Measurements from ENCODE around the gene LRRC17.

DNA sequence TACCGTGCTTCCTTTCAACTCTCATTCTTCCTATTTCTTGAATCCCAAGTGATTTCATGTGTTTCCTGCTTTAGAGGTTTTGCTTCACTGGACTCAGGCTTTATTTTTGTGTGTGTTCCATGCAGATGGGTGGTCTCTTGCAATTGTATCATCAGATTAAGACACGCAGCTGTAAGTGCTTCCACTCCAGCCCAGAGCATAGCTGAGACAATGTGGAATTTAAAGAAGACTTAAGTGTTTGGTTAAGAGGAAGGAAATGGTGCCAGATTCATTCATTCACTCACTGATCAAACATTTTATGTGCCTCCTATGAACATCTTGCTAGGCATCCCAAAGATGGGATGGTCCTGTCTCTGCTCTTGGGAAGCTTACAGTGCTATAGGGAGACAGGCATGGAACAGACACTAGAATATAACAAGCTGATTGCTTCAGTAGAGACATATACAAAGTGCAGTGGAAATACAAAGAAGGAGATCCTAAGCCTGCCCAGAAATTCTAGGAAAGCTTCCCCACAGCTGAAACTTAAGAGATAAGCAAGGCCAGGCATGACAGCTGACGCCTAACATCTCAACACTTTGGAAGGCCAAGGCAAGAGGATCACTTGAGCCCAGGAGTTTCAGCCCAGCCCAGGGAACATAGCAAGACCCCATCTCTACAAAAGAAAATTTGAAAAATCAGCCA, 46.1 kb upstream of the LRRC17 start:
- TF ChIP-seq EP300 (IDR thresholded peaks at IDR 0.05) (no peak), CTCF (IDR thresholded peaks at IDR 0.05) (no peak), POLR2AphosphoS5 (IDR thresholded peaks at IDR 0.05) (no peak)

Data from esophagus muscularis mucosa (tissue), 4 donors.